Measurements from ENCODE around the gene TUBA4A. TPM values are rescaled to one million over a fixed set of nuclear protein-coding genes. Genes with fewer than 3 reads are reported as not detected.

The TUBA4A gene
- total and polyA plus RNA-seq, 9 of the 15 experiments (the other 6 are each of a cell fraction or from before 2014, with no cell fraction given): 25.1 to 174 (median 42.4) TPM

DNA sequence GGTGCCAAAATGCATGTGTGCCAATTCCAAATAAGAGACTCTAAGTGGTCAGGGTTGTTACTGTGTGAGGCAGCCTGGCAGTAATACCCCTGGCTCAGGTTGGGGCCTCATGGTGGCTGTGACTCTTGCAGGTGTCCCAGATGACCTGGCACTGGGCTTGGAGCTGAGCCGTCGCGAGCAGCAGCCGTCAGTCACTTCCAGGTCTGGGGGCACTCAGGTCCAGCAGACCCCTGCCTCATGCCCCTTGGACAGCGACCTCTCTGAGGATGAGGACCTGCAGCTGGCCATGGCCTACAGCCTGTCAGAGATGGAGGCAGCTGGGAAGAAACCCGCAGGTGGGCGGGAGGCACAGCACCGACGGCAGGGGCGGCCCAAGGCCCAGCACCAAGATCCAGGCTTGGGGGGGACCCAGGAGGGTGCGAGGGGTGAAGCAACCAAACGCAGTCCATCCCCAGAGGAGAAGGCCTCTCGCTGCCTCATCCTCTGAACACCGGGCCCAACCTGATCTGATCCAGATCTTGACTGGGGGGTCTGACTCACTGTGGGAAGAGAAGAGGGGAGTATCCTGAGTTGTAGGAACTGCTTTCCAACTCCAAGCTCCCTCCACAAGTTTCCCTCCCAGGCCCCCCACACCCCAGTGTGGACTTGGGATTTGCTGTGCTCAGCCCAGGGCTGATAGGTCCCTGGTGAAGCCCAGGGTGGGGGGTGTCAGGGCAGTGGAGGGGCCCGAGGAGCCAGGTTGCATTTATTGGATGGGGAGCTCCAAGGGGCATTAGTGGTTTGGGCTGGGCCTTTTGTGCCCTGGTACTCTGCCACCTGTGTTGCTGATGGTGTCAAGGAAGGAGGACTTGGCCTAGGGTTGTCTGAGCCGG is 31.0 kb upstream of the TUBA4A start:
- BruUV-seq (replicated peaks): no TSS peak
- no peak for FAIRE-seq
- H3K36me3 ChIP-seq (ENCODE audit: control insufficient read depth, insufficient read depth, low read length): no peaks in the 10 kb centered on the region
- DNase-seq (ENCODE audit: extremely low read depth in 1 of 4, low spot score in 3 of 4): no peak
- intact Hi-C loops (cut with micrococcal nuclease): no loop called here
- CTCF ChIA-PET (ENCODE audit: low intra/inter-chr PET ratio): no interaction called here
- H3K4me3 ChIP-seq: no peak overlapping the region
- no peak overlapping the region for H3K4me2 ChIP-seq (ENCODE audit: insufficient read depth, low read length)
- H3K4me1 ChIP-seq (replicated peaks in 1 of 2; ENCODE audit: control insufficient read depth in 2 of 2, insufficient read depth in 2 of 2, low read length in 2 of 2): peaks cover 54 to 77% of the 10 kb centered on the region in 2 experiments
- no peak overlapping the region for H3K27ac ChIP-seq (ENCODE audit: extremely low read depth, low read depth, low read length)
- POLR2A ChIA-PET: interaction anchor here (1.4 kb wide), 1 partner anchor 10 kb away, joined by 5 read pairs; no protein-coding TSS in a partner anchor
- no peak for TF ChIP-seq SIRT6 (IDR thresholded peaks at IDR 0.05; ENCODE audit: low read depth, low read length)
- TF ChIP-seq RB1 (IDR thresholded peaks at IDR 0.05; ENCODE audit: low read depth): no peak
- TF ChIP-seq ZNF436 (CRISPR knock-in tag; IDR thresholded peaks at IDR 0.05): no peak
- TF ChIP-seq, protein P1, sequence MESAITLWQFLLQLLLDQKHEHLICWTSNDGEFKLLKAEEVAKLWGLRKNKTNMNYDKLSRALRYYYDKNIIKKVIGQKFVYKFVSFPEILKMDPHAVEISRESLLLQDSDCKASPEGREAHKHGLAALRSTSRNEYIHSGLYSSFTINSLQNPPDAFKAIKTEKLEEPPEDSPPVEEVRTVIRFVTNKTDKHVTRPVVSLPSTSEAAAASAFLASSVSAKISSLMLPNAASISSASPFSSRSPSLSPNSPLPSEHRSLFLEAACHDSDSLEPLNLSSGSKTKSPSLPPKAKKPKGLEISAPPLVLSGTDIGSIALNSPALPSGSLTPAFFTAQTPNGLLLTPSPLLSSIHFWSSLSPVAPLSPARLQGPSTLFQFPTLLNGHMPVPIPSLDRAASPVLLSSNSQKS (CRISPR knock-in tag; IDR thresholded peaks at IDR 0.05): no peak
- no peak for TF ChIP-seq ZFP91 (CRISPR knock-in tag; IDR thresholded peaks at IDR 0.05)
- no peak for TF ChIP-seq LCOR (CRISPR knock-in tag; IDR thresholded peaks at IDR 0.05)
- TF ChIP-seq BDP1 (IDR thresholded peaks at IDR 0.05; ENCODE audit: insufficient read depth, insufficient read length): no peak
- TF ChIP-seq, protein P2, sequence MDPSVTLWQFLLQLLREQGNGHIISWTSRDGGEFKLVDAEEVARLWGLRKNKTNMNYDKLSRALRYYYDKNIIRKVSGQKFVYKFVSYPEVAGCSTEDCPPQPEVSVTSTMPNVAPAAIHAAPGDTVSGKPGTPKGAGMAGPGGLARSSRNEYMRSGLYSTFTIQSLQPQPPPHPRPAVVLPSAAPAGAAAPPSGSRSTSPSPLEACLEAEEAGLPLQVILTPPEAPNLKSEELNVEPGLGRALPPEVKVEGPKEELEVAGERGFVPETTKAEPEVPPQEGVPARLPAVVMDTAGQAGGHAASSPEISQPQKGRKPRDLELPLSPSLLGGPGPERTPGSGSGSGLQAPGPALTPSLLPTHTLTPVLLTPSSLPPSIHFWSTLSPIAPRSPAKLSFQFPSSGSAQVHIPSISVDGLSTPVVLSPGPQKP (CRISPR knock-in tag; IDR thresholded peaks at IDR 0.05): no peak
- TF ChIP-seq, protein P3, sequence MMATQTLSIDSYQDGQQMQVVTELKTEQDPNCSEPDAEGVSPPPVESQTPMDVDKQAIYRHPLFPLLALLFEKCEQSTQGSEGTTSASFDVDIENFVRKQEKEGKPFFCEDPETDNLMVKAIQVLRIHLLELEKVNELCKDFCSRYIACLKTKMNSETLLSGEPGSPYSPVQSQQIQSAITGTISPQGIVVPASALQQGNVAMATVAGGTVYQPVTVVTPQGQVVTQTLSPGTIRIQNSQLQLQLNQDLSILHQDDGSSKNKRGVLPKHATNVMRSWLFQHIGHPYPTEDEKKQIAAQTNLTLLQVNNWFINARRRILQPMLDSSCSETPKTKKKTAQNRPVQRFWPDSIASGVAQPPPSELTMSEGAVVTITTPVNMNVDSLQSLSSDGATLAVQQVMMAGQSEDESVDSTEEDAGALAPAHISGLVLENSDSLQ (IDR thresholded peaks at IDR 0.05): no peak
- H4K20me1 ChIP-seq (replicated peaks; ENCODE audit: control insufficient read depth, insufficient read depth, low read length): no peaks in the 10 kb centered on the region
- no peak for ATAC-seq
- no peaks in the 10 kb centered on the region for H3K9me3 ChIP-seq (replicated peaks; ENCODE audit: control insufficient read depth, insufficient read depth, low read depth, low read length)
- no peaks in the 10 kb centered on the region for H3K27me3 ChIP-seq (ENCODE audit: control insufficient read depth in 2 of 2, insufficient read depth in 2 of 2, low read length in 2 of 2)
- peaks cover 5% of the 10 kb centered on the region for H3K9me1 ChIP-seq (ENCODE audit: control insufficient read depth, insufficient read depth, low read length)
- H3K9ac ChIP-seq (ENCODE audit: insufficient read depth in 1 of 2, low read depth in 2 of 2, low read length in 2 of 2): peak overlapping the region in 1 of 2 experiments; percentile 65; a peak in 2 of 4 replicates
- 81% methylated on average over 7 of the region's 16 CpGs for WGBS (ENCODE audit: insufficient coverage, low coverage, missing lambda C conversion rate)
- no peaks in the 10 kb centered on the region for H3K79me2 ChIP-seq (ENCODE audit: control insufficient read depth, insufficient read depth, low read length)
- in situ Hi-C loops (cut with MboI): no loop called here
- H2AFZ ChIP-seq (ENCODE audit: low read depth, low read length): no peak overlapping the region
